PC-3 (cell line): ENCODE results near the gene ATG9A. TPM values are rescaled to one million over a fixed set of nuclear protein-coding genes. Genes with fewer than 3 reads are reported as not detected.

Source experiments
- ATAC-seq: fragments of 200-7000 bp; cut with Tn5 transposase; 2 replicates; pipeline ENCODE4 v1.9.1; 2020; ENCODE audit warnings: mild to moderate bottlenecking, moderate library complexity
- BruUV-seq: library from RNA; stranded (reverse); fragments of 400-500 nt; replicated peaks from 2 replicates; lab custom pipeline; 2021; lab: Mats Ljungman, UMichigan
- CTCF ChIA-PET: fragments of 300-600 bp; sonication (Branson Sonifier 250); formaldehyde crosslinking; loops from one replicate; lab custom pipeline; 2022; ENCODE audit warnings: antibody characterized with exemption; lab: Charles Lee
- POLR2A ChIA-PET: fragments of 300-600 bp; sonication (Branson Sonifier 250); formaldehyde crosslinking; loops from one replicate; lab custom pipeline; 2022; ENCODE audit warnings: antibody characterized with exemption; ENCODE audit not compliant: unreplicated experiment; lab: Charles Lee
- DNase-seq: peaks from one replicate; pipeline ENCODE4 v3.0.0-alpha.2; 2015
- H2AFZ ChIP-seq: fragments of 300-600 bp; sonication (generic); 2 replicates; pipeline ENCODE4 v1.6.0; 2016; ENCODE audit warnings: antibody characterized with exemption, low read length
- H3F3A ChIP-seq: fragments of 300-600 bp; sonication (generic); one replicate; pipeline ENCODE4 v1.6.0; 2017; ENCODE audit warnings: antibody characterized with exemption, low read length, control low read depth, mild to moderate bottlenecking; ENCODE audit not compliant: unreplicated experiment
- H3K27ac ChIP-seq: fragments of 300-600 bp; sonication (generic); 2 replicates; pipeline ENCODE4 v1.5.1; 2016; ENCODE audit warnings: mild to moderate bottlenecking, low read length
- H3K27me3 ChIP-seq: fragments of 300-600 bp; sonication (generic); 2 replicates; pipeline ENCODE4 v1.6.1; 2016; ENCODE audit warnings: low read length, mixed read lengths
- H3K36me3 ChIP-seq: fragments of 300-600 bp; sonication (generic); 2 replicates; pipeline ENCODE4 v1.6.1; 2016; ENCODE audit warnings: low read depth, mixed run types, low read length, mixed read lengths
- H3K4me1 ChIP-seq: fragments of 300-600 bp; sonication (generic); 2 replicates; pipeline ENCODE4 v1.5.1; 2016; ENCODE audit warnings: low read length; ENCODE audit not compliant: insufficient read depth
- H3K4me2 ChIP-seq: fragments of 300-600 bp; sonication (generic); 2 replicates; pipeline ENCODE4 v1.6.0; 2016; ENCODE audit warnings: low read length
- H3K4me3 ChIP-seq: fragments of 300-600 bp; sonication (generic); 2 replicates; pipeline ENCODE4 v1.5.1; 2016; ENCODE audit warnings: mild to moderate bottlenecking, low read length, mixed read lengths
- H3K79me2 ChIP-seq: fragments of 300-600 bp; sonication (generic); 2 replicates; pipeline ENCODE4 v1.6.1; 2017; ENCODE audit warnings: low read length, mixed read lengths
- H3K9ac ChIP-seq: fragments of 300-600 bp; sonication (generic); 2 replicates; pipeline ENCODE4 v1.6.0; 2016; ENCODE audit warnings: mild to moderate bottlenecking, low read length
- H3K9me2 ChIP-seq: fragments of 300-600 bp; sonication (generic); replicated peaks from 2 replicates; pipeline ENCODE4 v1.6.1; 2016; ENCODE audit warnings: mixed run types, low read length, mixed read lengths
- H3K9me3 ChIP-seq: fragments of 300-600 bp; sonication (generic); 2 replicates; pipeline ENCODE4 v1.6.1; 2016; ENCODE audit warnings: low read length, mixed read lengths
- H4K20me1 ChIP-seq: fragments of 300-600 bp; sonication (generic); 2 replicates; pipeline ENCODE4 v1.6.1; 2016; ENCODE audit warnings: low read length, mixed read lengths
- CTCF ChIP-seq: fragments of 300-600 bp; sonication (generic); conservative IDR thresholded peaks from 2 replicates; pipeline ENCODE4 v1.5.1; 2017; ENCODE audit warnings: antibody characterized with exemption, low read depth, mild to moderate bottlenecking, low read length
- EZH2 ChIP-seq: fragments of 300-600 bp; sonication (generic); IDR thresholded peaks from one replicate; pipeline ENCODE4 v1.6.1; 2017; ENCODE audit warnings: antibody characterized with exemption, mild to moderate bottlenecking, low read length; ENCODE audit not compliant: unreplicated experiment
- EZH2phosphoT487 ChIP-seq: fragments of 300-600 bp; sonication (generic); IDR thresholded peaks from 2 replicates; pipeline ENCODE4 v1.6.1; 2018; ENCODE audit warnings: mild to moderate bottlenecking, antibody characterized with exemption, low read length, borderline replicate concordance
- intact Hi-C: fragments of 100-400 bp; cut with micrococcal nuclease; formaldehyde crosslinking; loops from 2 replicates; pipeline ENCODE4 v1.9.0; 2023
- total RNA-seq: library from RNA; depleted of rRNA; stranded (reverse); fragments of >200 nt; gene quantifications from 2 replicates; pipeline ENCODE4 v1.2.3, GENCODE V29; 2014

The ATG9A gene
- total RNA-seq, 1 experiment from 2014 or later, result 59.6 TPM

DNA sequence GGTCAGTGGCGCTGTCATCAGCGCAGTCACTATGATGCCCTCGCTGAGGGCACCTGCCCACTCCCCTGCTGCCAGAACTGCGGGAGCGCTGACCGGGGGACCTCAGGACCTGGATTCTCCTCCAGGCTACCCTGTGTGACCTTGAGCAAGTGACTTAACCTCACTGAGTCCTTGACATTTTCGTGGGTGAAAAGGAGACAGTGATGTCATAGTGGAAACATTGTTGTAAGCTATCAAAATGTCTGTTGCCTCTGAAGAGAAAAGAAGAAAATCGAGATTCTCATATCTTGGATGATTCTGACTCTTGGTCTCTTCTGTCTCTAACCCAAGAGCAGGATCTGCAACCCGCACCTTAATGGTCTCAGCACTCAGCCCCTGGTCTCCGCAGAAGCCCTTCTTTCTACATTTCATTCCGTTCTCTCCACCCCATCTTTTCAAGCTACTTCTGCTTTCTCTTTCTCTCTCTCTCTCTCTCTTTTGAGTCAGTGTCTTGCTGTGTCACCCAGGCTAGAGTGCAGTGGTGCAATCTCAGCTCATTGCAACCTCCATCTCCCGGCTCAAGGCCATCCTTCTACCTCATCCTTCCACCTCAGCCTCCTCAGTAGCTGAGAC is 25.3 kb upstream of the ATG9A start:
- ATAC-seq, result peak; percentile 1
- POLR2A ChIA-PET, result no interaction called here
- Histone ChIP-seq H4K20me1 (no peaks in the 10 kb centered on the region), H3F3A (no peaks in the 10 kb centered on the region), H3K79me2 (peaks cover 28% of the 10 kb centered on the region), H2AFZ (peak overlapping the region; percentile 79), H3K9me2 (no peaks in the 10 kb centered on the region), H3K4me2 (peak overlapping the region; percentile 90), H3K27me3 (no peaks in the 10 kb centered on the region), H3K36me3 (peaks cover 6% of the 10 kb centered on the region), H3K4me3 (peak overlapping the region; percentile 74), H3K27ac (no peak overlapping the region), H3K9me3 (no peaks in the 10 kb centered on the region), H3K9ac (no peak overlapping the region), H3K4me1 (peaks cover 31% of the 10 kb centered on the region)
- no peak for DNase-seq
- intact Hi-C loops, result no loop called here
- no TSS peak for BruUV-seq
- no peak for TF ChIP-seq EZH2phosphoT487
- TF ChIP-seq CTCF, result no peak
- no peak for TF ChIP-seq EZH2
- CTCF ChIA-PET, result no interaction called here

DNA sequence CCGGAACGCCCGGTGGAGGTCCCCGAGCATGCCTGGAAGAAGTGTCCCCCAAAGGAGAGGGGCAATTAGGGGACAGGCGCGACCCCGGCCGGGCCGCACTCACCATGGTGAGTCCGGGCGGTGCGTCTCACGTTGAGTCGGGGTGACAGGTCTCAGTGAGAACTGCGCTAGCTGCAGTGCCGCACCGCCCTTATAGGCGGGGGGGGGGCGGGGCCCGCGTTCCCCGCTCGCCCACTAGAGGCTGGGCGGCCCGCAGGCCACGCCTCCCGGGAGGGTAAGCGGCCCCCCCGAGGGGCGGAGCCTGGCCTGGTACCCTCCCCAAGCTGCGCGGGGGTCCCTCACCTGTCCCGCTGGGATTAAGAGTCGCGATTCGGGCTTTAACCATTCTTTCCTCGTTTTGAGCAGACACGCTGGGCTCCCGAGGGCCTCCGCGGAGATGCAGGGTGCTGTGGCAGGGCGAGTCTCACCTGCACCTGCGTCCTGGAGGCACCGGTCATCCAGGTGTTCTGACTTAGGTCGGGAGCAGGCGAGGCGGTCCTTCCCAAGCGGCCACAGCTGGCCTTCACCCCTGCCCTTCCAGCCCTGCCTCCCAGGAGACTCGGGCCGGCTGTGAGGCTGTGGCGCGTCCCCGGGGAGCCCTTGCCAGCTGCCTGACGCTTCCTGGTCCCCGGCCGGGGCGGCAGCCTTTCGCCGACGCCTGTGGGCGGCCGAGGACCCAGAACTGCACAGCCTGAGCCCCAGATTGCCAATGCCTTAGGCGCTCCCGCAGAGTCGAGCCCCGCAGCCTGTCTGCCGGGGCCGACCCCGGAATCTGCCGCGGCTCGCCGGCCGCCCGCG is 24.5 kb upstream of the ATG9A start, which contains the start of gene TUBA4A:
Gene TUBA4A (minus strand): TSS at position 166 of the 837 bp plus-strand sequence. CDS start 60 bp downstream, at position 106.
- Histone ChIP-seq H3K4me1 (peaks cover 38% of the 10 kb centered on the region), H3F3A (peaks cover 2% of the 10 kb centered on the region), H3K79me2 (peaks cover 28% of the 10 kb centered on the region), H2AFZ (peak within 1 kb of the TSS; percentile 79), H3K4me3 (peak within 1 kb of the TSS; percentile 74), H3K27me3 (no peaks in the 10 kb centered on the region), H3K27ac (peak within 1 kb of the TSS; percentile 33), H3K9me2 (no peaks in the 10 kb centered on the region), H3K9me3 (no peaks in the 10 kb centered on the region), H3K9ac (peak within 1 kb of the TSS; percentile 62), H3K4me2 (peak within 1 kb of the TSS; percentile 90), H3K36me3 (peaks cover 6% of the 10 kb centered on the region), H4K20me1 (no peaks in the 10 kb centered on the region)
- ATAC-seq (peak; percentile 58), DNase-seq (peak; percentile 90)
- no TSS peak for BruUV-seq
- CTCF ChIA-PET, result no interaction called here
- intact Hi-C loops, result loop anchor here (1.0 kb wide), 1 partner anchor 133 kb away; the partner anchor contains the start of gene DNPEP
- POLR2A ChIA-PET, result interaction anchor here (0.6 to 0.7 kb wide), 3 partner anchors 20 to 48 kb away, joined by 3 to 20 read pairs (median 10); partner anchors contain the start of gene ZFAND2B
- TF ChIP-seq EZH2phosphoT487, result no peak
- no peak for TF ChIP-seq CTCF
